GM12865 (cell line): ENCODE measurements around the gene ALKBH8.
"Not testable (repeated sequence)": the region's sequence is repeated elsewhere in the genome, so short reads cannot be mapped to it uniquely, and the experiment has no call there.

Experiments
- DNase-seq: peaks from one replicate; pipeline ENCODE4 v3.0.0; 2010; ENCODE audit warnings: low read depth
- H3K4me3 ChIP-seq: 2 replicates; pipeline ENCODE4 v1.5.1; 2011; ENCODE audit warnings: mild to moderate bottlenecking, low read depth, low read length, control low read depth
- TF ChIP-seq, protein P1 (sequence below): IDR thresholded peaks from 2 replicates; pipeline ENCODE4 v1.5.1; 2011; ENCODE audit warnings: low read length, control low read depth, low read depth, inconsistent platforms; ENCODE audit not compliant: insufficient read depth; ENCODE audit errors: missing control alignments

Gene ALKBH8

DNA sequence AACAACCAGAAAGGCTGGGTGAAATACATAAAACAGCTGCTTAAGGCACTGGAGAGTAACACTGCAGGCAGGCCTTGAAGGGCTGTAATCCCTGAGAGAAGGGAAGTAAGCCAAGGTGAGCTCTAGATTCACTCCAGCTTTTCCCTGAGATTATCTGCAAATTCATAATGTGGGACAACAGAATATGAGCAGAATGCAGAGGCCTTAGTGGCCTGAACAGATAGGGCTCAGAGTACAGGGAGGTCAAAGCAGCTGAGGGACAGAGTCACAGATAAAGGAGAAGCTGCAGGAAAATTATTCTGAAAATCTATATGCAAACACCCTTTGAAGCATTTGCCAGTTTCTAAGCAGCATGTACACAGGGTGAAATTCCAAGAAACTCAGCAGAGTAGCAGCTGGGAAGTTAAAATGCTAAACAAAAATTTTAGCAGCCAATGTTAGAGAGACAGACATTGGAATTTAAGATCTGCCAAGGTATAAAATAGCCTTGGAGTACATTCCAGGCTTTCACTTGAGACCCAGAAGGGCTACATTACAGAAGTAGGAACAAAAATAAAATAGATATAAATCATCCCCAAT is 59.8 kb downstream of the ALKBH8 start:
- H3K4me3 ChIP-seq, result no peak overlapping the region
- DNase-seq, result no peak
- TF ChIP-seq, protein P1, sequence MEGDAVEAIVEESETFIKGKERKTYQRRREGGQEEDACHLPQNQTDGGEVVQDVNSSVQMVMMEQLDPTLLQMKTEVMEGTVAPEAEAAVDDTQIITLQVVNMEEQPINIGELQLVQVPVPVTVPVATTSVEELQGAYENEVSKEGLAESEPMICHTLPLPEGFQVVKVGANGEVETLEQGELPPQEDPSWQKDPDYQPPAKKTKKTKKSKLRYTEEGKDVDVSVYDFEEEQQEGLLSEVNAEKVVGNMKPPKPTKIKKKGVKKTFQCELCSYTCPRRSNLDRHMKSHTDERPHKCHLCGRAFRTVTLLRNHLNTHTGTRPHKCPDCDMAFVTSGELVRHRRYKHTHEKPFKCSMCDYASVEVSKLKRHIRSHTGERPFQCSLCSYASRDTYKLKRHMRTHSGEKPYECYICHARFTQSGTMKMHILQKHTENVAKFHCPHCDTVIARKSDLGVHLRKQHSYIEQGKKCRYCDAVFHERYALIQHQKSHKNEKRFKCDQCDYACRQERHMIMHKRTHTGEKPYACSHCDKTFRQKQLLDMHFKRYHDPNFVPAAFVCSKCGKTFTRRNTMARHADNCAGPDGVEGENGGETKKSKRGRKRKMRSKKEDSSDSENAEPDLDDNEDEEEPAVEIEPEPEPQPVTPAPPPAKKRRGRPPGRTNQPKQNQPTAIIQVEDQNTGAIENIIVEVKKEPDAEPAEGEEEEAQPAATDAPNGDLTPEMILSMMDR, result no peak

DNA sequence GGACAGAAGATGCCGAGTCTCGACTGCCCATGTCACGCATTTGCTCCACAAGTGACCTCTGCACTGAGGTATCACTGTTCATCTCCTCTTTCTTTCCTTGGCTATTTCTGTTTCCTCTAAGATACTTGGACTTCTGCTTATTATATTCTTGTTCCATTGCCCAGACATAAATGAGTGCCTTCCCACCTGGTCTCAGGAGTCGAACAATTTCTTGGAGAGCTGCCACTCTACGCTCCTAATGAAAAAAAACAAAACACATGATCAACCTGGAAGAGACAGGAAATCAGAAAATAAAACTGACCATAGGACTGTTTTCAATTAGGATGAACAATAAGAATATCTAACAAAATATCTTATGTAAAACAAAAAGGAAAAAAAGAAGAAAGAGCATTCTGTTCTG is 60.6 kb downstream of the ALKBH8 start:
- DNase-seq, result no peak
- H3K4me3 ChIP-seq, result no peak overlapping the region
- TF ChIP-seq, protein P1, result no peak

DNA sequence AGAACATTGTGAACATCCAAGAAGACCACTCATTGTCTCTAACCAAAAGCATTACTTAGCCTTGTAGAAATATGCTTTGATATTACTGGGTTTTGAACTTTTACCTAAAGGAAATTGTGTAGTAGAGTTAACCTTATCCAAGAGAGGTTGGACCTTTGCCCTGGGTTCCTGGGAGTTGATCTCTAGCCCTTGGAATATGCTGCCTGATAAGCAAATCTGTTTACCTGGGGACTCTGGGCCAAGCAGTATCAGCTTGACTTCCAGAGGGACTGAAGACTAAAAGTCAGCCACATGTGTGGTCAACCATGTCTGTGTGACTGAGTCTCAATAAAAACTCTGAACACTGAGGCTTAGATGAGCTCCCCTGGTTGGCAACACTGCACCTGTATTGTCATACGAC is 63.8 kb downstream of the ALKBH8 start:
- no peak overlapping the region for H3K4me3 ChIP-seq
- DNase-seq, result no peak
- TF ChIP-seq, protein P1, result no peak

DNA sequence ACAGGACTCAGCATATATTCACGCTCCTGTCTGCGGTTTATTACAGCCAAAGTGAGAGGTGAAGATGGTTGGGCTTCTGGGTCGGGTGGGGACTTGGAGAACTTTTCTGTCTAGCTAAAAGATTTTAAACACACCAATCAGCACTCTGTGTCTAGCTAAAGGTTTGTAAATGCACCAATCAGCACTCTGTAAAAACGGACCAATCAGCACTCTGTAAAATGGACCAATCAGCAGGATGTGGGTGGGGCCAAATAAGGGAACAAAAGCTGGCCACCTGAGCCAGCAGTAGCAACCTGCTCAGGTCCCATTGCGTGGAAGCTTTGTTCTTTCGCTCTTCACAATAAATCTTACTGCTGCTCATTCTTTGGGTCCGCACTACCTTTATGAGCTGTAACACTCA is 68.2 kb downstream of the ALKBH8 start:
- DNase-seq, H3K4me3 ChIP-seq: not testable (repeated sequence)

DNA sequence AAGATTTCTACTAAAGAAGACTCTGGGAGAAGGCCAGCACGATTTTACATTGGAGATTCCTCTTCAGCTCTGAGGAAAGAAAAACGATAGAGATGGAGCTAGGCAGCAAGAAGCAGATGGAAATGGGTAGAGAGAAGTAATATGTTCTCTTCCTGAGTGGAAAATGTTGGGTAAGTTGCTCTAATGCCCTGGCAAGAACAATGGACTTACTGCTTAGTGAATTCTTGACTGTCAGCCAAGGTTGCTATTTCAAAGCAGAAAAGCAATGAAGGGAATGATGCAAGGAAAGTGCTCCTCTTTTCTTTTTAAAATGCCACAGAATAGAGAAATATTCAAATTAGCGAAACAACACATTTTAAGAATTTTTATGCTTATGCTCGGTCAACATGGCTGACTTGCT is 69.5 kb downstream of the ALKBH8 start:
- TF ChIP-seq, protein P1, result no peak

DNA sequence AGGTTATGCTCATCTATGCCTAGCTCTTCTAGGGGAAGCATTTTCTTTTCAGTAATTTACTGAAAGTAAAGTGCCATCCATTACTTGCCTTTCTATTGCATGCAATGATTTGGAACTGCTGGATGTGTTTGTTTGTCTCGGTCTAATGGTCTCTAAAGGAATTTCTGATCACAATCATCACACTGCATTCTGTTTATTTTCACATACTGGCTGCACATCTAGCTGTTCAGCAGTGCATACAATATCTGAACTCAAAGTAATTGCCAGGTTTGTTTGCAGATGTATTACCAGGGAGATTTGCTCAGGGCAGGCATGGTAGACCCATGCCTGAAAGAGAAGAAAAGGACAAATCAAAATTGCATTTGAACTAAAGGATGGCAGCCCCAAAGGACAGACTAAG is 71.5 kb downstream of the ALKBH8 start:
- DNase-seq, result no peak
- TF ChIP-seq, protein P1, result no peak
- H3K4me3 ChIP-seq, result no peak overlapping the region

More for the DNA sequence above, 69.5 kb downstream of the ALKBH8 start:
- DNase-seq, result no peak
- H3K4me3 ChIP-seq, result no peak overlapping the region

DNA sequence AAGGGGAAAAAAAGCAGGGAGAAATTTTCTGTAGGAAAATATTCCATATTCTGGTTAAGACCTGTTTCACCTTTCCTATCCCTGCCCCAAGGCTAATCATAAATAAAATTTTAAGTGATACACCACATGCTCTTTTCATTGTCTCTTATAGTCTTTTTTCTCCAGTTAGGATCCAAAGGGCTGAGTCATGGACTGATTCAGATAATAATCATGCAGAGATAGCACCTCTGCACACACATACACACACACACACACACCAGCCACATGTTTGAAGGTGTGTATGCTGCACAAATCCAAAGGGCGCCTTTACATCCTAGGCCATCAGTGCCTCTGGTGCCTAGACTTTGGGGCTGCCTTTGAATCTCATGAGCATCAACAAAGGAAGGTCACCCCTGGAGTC is 72.4 kb downstream of the ALKBH8 start:
- TF ChIP-seq, protein P1, result no peak
- no peak for DNase-seq
- no peak overlapping the region for H3K4me3 ChIP-seq
